ENCODE data around the gene GCNT3. TPM values are rescaled to one million over a fixed set of nuclear protein-coding genes. Genes with fewer than 3 reads are reported as not detected.
"Not testable (repeated sequence)": the region's sequence is repeated elsewhere in the genome, so short reads cannot be mapped to it uniquely, and the experiment has no call there.

The GCNT3 gene
- total and polyA plus RNA-seq, 9 donors, result 0.50 to 4.1 (median 0.72) TPM; not detected in 2

- Histone ChIP-seq H3K36me3 (no peaks in the 10 kb centered on the region), H3K4me3 (no peak overlapping the region), H3K9me3 (no peaks in the 10 kb centered on the region), H3K27ac (no peak overlapping the region), H3K27me3 (no peaks in the 10 kb centered on the region), H3K4me1 (ENCODE audit: insufficient read depth) (no peaks in the 10 kb centered on the region)
- TF ChIP-seq CTCF (IDR thresholded peaks at IDR 0.05), result no peak
- no peak for TF ChIP-seq EP300 (IDR thresholded peaks at IDR 0.05)
- TF ChIP-seq POLR2A (IDR thresholded peaks at IDR 0.05), result no peak
- intact Hi-C loops (cut with DNase I), result no loop called here
- no peak for DNase-seq
- WGBS, 3 donors, result 86 to 94% (median 89%) methylated on average over 4 of the region's 4 CpGs
These were observed 6.8 kb downstream of the GCNT3 start for GRCh38 chr15:59618406-59618805.

- TF ChIP-seq POLR2A (IDR thresholded peaks at IDR 0.05) (no peak), CTCF (IDR thresholded peaks at IDR 0.05) (no peak), EP300 (IDR thresholded peaks at IDR 0.05) (no peak)
- no peak overlapping the region for H3K4me3 ChIP-seq
- WGBS, 3 donors, result 23 to 33% (median 32%) methylated on average over 6 of the region's 6 CpGs
- H3K4me1 ChIP-seq (ENCODE audit: insufficient read depth), result no peaks in the 10 kb centered on the region
- H3K27me3 ChIP-seq, result no peaks in the 10 kb centered on the region
- H3K9me3 ChIP-seq, result no peaks in the 10 kb centered on the region
- DNase-seq, result peak in 1 of 5 donors; percentile 37
- intact Hi-C loops (cut with DNase I), result no loop called here
- no peaks in the 10 kb centered on the region for H3K36me3 ChIP-seq
- no peak overlapping the region for H3K27ac ChIP-seq
These were observed 10.7 kb downstream of the GCNT3 start for GRCh38 chr15:59622289-59622688.

- WGBS, 3 donors, result 51 to 63% (median 51%) methylated on average over 4 of the region's 4 CpGs
- H3K36me3 ChIP-seq, result no peaks in the 10 kb centered on the region
- DNase-seq, result no peak
- no peak for TF ChIP-seq CTCF (IDR thresholded peaks at IDR 0.05)
- no peak for TF ChIP-seq EP300 (IDR thresholded peaks at IDR 0.05)
- TF ChIP-seq POLR2A (IDR thresholded peaks at IDR 0.05), result no peak
- H3K27ac ChIP-seq, result no peak overlapping the region
- H3K27me3 ChIP-seq, result no peaks in the 10 kb centered on the region
- no peaks in the 10 kb centered on the region for H3K9me3 ChIP-seq
- no peaks in the 10 kb centered on the region for H3K4me1 ChIP-seq (ENCODE audit: insufficient read depth)
- H3K4me3 ChIP-seq, result no peak overlapping the region
- intact Hi-C loops (cut with DNase I), result loop anchor here in 1 of 4 donors (10.0 kb wide), 1 partner anchor 98 kb away; no protein-coding TSS in a partner anchor
These were observed 21.1 kb downstream of the GCNT3 start for GRCh38 chr15:59632714-59633113.

GRCh38 chr15:59636184-59636583, 24.6 kb downstream of the GCNT3 start:
- DNase-seq, result no peak
- Histone ChIP-seq H3K27ac (no peak overlapping the region), H3K36me3 (no peaks in the 10 kb centered on the region), H3K9me3 (no peaks in the 10 kb centered on the region), H3K4me1 (ENCODE audit: insufficient read depth) (no peaks in the 10 kb centered on the region), H3K27me3 (no peaks in the 10 kb centered on the region), H3K4me3 (no peak overlapping the region)
- TF ChIP-seq EP300 (IDR thresholded peaks at IDR 0.05) (no peak), POLR2A (IDR thresholded peaks at IDR 0.05) (no peak), CTCF (IDR thresholded peaks at IDR 0.05) (no peak)
- intact Hi-C loops (cut with DNase I), result loop anchor here in 2 of 4 donors (5.0 to 10.0 kb wide), 2 partner anchors 99 to 101 kb away; no protein-coding TSS in a partner anchor
- 86 to 91% (median 90%) methylated on average over 3 of the region's 3 CpGs for WGBS, 3 donors

- not testable (repeated sequence) for H3K4me1 ChIP-seq (ENCODE audit: insufficient read depth); H3K27ac ChIP-seq; H3K9me3 ChIP-seq; H3K36me3 ChIP-seq; DNase-seq; H3K4me3 ChIP-seq; H3K27me3 ChIP-seq
- 83 to 93% (median 89%) methylated on average over 2 of the region's 2 CpGs for WGBS, 3 donors
- intact Hi-C loops (cut with DNase I), result loop anchor here in 2 of 4 donors (5.0 to 10.0 kb wide), 2 partner anchors 100 to 103 kb away; no protein-coding TSS in a partner anchor
These were observed 25.9 kb downstream of the GCNT3 start for GRCh38 chr15:59637507-59637906.

Data from ovary (tissue), 9 donors.